CD4-positive, alpha-beta T cell treated with Interleukin-21 for 1 hour (primary cell): ENCODE results near the gene CHKA.
A peak's percentile ranks its signal among the peaks of the same experiment; 100 is the strongest.

Experiments
- DNase-seq: peaks from one replicate; pipeline ENCODE4 v3.0.0-alpha.2; 2020

The CHKA gene

DNA sequence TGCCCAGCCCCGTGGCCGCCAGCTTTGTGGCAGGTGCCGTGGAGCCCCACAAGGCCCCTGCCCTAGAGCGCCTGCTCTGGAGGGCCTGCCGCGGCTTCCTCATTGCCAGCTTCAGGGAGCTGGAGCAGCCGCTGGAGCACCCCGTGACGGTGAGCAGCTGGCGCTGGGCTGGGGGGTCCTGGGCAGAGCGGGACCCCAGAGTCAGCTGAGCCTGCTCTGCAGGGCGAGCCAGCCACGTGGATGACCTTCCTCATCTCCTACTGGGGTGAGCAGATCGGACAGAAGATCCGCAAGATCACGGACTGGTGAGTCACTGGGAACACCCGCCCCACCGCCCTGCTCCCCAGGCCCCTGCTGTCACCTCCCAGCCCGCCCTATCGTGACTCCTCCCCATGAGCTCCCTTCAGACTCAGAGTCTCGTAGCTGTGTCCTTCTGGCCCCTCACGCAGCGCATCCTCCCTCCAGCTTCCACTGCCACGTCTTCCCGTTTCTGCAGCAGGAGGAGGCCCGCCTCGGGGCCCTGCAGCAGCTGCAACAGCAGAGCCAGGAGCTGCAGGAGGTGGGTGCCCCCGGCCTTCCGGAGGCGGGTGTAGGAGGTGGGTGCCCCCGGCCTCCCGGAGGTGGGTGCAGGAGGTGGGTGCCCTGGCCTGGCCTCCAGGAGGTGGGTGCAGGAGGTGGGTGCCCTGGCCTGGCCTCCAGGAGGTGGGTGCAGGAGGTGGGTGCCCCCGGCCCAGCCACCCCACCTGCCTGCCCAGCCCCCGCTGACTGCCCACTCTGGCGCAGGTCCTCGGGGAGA is 77.6 kb downstream of the CHKA start:
- DNase-seq: no peak

DNA sequence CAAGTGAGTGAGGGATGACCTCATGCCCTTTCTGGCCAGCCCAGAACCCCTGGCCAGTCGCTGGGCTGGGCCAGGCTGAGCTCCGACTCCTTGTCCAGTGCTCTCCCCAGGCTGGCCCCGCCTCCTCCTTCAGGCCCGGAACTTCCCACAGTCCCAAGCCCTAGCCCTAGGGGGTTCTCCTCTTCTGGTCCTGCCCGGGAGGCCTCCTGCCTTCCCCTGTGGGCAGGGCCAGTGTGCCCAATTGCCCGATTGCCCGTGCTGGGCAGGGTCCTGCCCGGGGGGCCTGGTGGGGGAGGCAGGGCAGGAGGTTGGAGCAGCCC is 78.2 kb downstream of the CHKA start:
- no peak for DNase-seq

DNA sequence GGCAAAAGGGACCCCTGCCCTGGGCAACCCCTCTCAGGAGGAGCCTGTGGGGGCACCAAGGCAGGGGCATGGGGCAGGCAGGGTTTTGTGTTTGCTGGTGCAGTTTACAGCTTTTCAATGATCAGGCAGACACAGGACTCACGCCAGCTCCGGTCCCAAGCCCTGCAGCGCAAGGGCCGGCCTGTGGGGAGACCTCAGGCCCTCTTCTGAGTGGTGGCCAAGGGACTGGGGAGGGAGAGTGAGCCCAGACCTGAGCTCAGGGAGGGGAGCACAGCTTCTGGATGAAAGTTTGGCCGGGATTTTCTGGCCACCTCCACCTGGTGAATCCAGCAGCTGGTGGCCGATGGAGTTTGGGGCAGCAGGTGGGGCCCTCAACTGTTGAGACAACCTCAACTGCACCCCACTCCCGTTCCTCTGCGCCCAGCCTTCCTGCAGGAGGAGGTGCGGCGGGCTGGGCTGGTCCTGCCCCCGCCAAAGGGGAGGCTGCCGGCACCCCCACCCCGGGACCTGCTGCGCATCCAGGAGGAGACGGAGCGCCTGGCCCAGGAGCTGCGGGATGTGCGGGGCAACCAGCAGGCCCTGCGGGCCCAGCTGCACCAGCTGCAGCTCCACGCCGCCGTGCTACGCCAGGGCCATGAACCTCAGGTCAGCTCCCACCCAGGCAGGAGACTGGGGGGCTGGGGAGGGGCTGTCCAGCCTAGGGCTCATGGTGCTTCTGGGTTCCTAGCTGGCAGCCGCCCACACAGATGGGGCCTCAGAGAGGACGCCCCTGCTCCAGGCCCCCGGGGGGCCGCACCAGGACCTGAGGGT is 78.8 kb downstream of the CHKA start:
- no peak for DNase-seq

- DNase-seq: no peak
Measured at GRCh38 chr11:68041617-68042218, 79.5 kb downstream of the CHKA start.

DNA sequence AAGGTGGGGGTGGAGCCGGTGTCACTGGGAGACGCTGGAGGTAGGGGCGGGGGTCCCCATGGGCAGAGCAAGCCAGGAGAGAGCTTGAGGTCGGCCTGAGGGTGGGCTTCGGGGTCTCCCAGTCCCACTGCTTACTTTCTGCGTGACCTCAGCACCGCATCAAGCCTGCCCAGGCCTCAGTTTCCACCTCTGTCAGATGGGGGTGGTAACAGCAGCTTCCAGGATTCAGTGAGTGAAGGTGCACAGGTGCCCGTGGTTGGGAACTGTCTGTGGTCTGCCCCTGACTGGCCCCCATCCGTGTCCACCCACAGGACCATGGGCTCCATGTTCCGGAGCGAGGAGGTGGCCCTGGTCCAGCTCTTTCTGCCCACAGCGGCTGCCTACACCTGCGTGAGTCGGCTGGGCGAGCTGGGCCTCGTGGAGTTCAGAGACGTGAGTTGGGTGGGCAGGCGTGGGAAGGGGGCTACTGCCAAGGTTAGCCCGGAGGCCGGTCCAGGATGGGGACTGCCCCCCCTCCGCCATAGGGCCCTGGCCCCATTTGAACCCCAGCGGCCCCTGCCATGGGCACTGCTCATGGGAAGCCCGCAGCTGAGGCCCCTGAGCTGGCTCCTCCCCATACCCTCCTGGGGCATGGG is 80.1 kb downstream of the CHKA start:
- DNase-seq: no peak

- peak; percentile 56 for DNase-seq
Measured at GRCh38 chr11:68040101-68040956, 80.9 kb downstream of the CHKA start.

GRCh38 chr11:68039526-68040086 is 81.6 kb downstream of the CHKA start:
- DNase-seq: no peak

- peak; percentile 59 for DNase-seq
Measured at GRCh38 chr11:68038718-68039525, 82.3 kb downstream of the CHKA start, which contains the start of gene TCIRG1. Gene TCIRG1, plus strand, starts transcription at chr11:68039025. Its CDS starts 2,247 bp downstream, at chr11:68041272.

DNA sequence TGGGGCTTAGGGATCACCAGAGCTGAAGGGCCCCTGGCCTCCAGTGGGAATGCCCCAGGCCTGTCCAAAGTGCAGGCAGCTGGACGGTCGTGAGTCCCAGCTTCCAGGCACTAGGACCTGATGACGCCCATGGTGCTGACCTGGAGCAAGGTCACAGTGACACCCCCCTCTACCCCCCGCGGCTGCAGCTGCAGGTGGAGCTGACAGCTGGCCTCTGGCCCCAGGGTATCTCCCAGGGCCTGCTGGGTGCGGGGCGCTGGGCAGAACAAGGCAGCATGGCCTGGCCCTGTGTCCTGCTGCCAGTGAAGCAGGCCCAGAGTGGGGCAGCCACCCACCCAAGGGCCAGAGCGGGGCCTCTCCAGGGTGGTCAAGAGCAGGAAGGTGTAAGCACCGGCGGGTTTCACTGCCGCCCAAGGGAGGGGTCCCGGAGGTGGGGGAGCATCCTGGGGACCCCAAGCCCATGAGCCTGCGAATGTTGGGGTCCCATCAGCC is 82.9 kb downstream of the CHKA start:
- DNase-seq: no peak

DNA sequence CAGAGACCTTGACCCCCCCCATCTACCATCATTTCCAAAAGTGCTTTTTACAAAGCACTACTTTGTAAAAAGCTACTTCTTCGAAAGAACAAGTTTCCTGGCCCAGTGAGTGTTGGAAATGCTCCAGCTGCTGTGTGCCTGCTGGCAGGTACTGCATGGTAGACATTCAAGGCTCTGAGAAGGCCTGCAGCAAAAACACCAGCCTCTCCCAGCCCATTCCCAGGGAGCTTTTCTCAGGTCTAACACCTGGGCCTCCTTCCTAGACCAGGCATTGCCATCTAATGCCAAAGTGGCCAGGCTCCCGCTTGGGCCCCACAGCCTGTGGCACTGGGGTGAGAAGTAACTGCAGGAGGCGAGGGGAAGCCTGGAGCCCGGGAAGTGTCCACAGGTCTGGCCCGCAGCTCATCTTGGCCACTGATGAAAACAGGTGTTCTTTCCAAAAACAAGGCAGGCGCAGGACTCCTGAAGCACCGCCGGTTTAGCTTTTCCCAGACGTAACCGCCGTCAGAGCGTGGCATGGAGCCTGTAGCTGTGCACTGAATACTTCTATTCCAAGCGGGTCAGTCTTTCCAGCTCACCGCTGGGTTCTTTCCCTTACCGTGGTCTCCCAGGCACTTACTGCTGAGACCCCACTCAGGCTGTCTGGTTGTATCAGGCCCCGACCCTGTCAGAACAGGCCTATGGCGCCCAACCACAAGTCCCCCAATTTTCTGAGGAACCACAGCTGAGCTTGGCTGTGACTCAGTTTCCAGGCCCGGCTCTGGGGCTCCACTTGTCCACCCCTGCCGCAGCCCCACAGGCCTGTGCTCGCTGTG is 83.6 kb downstream of the CHKA start:
- no peak for DNase-seq

DNA sequence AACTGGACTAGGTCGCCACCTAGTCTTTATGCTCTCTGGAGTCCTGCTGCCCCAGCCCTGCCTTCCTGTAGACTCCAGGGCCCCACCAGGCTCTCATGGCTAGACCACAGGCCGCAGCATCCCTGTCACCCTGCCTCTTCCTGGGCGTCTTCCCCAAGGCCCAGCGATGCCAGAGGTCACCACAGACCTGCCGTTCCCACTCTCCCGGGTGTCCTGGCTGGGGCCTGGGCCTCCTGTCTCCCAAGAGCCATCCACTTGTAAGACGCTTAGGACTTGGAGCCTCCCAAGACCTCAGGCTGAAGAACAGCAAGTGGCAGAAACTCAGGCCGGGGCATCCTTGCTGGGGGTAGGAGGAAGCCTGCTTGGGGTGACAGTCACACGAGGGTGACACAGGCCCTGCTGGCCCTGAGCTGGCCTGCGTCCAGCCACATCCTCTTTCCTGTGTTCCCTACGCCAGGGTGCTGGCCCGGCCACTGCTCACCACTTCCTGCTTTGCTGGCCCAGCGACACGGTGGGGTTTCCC is 84.4 kb downstream of the CHKA start:
- DNase-seq: peak; percentile 42

- DNase-seq: no peak
Measured at GRCh38 chr11:68036141-68036716, 85.0 kb downstream of the CHKA start.

- no peak for DNase-seq
Measured at GRCh38 chr11:68035266-68035876, 85.8 kb downstream of the CHKA start.

GRCh38 chr11:68033708-68034045 is 87.5 kb downstream of the CHKA start:
- no peak for DNase-seq

GRCh38 chr11:68032997-68033707 is 88.0 kb downstream of the CHKA start:
- DNase-seq: no peak

GRCh38 chr11:68032003-68032402 is 89.2 kb downstream of the CHKA start:
- DNase-seq: no peak

DNA sequence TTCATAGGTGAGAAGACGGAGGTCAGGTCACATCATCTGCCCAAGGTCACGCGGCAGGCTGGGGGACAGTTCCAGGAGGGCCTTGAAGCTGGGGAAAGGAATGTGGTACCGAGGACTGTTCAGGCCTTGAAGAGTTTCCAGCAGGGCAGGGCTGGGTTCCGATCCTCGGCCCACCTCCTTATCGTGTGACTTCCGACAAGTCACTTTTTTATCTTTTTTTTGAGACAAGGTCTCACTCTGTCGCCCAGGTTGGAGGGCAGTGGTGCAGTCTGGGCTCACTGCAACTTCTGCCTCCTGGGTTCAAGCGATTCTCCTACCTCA is 90.1 kb downstream of the CHKA start:
- peak; percentile 16 for DNase-seq

DNA sequence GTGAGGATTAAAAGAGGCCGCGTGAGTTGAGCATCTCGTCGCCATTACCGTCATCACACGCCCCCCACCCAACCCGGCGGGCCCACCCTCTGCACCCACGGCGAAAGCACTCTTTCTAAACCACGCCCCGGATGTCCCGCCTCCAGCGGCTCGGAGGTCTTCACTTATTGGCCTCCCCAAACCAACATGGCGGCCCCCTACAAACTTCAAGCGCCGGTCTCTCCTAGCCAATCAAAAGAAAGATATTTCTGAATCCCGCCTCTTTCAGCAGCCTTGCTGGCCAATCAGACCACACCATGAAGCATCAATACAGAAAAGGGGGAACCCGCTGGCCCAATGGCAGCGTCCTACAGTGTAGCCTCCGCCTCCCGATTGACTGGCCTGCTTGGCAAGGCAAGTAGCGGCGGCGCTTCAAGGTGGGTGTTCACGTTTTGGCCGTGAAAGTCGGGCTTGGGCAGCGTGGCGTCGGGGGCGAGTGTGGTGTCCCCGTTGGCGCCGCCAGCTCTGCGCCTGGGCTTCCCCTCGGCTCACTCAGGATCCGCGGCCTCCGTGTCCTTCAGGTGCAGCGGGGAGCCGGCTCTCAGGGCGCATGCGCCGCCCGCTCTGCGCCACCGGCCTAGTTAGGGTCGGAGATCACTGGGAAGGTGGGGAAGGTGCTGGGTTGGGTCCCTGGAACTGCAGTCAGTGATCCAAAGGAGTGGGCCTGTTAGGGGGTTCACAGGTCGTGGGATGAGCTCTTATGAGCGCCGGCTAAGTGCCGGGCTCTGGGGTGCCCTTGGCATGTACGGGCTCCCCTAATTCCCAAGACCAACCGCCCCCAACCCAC is 90.7 kb downstream of the CHKA start, which contains the start of gene NDUFS8:
Gene NDUFS8 (plus strand): TSS at position 364 of the 826 bp plus-strand sequence. CDS start 1,471 bp downstream, outside the sequence.
- DNase-seq: peak; percentile 99
